Non-pigmented ciliary epithelial cell (primary cell): ENCODE measurements around the gene OBSL1.

Source experiments
- DNase-seq: peaks from one replicate; pipeline ENCODE4 v3.0.0-alpha.2; 2010; ENCODE audit warnings: low read depth

OBSL1 gene

DNA sequence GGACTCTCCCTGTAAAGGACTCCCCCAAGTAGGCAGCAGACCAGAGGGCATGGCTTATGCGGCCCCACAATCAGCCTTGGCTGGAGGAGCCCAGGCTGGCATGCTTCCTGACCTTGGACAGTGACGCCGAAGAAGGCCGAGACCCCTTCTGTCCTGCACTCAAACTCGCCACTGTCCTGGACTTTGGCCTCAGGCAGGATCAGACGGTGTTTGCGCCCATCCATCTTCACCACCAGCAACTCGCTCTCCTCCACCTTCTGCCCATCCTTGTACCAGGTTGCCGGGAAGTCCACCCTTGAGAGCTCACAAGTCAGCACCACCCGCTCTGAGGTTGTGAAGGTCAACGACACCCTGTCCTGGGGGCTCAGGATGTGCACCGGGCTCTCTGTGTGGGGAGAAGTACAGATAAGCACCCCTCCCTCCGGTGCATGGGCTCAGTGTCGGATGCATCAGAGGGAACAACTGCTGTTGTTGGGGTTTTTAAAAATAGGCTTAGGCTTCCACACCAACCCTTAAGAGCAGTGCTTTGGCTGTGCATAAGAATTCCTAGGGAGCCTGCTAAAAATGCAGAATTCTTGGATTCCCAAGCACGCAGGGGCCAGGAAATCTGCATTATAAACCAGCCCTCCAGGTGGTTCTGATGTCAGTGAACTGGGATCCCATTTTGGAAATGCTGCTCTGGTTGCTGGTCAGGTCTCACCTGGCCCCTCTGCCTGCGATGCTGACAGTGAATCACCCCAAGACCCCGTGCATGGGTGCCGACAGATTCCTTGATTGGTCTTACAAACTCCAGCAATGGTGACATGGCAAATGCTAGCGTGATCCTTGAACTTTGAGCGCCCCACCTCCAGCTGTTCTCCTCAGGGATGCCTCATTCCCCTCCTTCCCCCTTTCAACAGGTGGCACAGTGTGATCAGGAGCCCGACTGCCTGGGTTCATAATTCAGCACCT is 5.9 kb downstream of the OBSL1 start:
- no peak for DNase-seq

- no peak for DNase-seq
Measured at GRCh38 chr2:219563271-219563928, 7.9 kb downstream of the OBSL1 start.

DNA sequence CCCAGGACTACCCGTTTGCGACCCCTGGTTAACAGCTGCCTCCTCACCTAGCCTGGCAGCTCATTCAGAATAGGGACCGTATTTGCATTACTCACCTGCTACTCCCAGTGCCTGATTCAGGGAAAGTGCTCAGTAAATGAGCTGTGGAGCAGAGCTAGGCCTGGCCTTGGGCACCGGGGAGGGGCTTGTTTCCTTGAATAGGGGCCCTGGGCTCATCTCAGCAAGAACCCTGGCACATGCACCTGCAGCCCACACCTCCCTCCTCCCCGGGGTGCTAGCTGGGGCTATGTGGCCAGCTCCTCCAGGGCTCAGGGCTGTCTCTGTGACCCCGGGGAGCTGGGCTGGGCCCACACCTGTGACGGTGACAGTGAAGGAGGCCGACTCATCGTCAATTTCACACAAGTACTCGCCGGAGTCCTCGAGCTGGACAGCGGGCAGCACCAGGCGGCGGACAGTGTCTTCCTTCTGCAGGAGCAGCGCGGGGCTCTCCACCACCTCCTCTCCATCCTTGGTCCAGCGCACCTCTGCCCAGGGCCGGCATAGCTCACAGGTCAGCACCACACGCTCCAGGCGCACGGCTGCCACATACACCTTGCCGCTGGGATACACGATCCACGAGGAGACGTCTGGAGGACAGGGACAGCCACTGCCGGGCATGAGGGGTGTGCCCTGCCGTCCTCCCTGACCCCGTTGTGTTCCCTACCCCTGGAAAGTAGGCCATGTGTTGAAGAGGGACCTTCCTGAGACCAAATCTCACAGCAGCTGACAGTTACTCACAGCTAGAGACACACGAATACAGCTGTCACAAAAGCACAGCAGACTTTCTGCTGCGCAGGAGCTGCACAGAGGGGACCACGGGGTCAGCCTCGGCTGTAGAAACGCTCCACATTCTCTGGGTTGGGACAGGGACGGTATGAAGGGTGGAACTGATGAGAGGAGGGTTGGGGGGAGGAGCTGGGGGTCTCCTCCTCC is 9.0 kb downstream of the OBSL1 start:
- DNase-seq: no peak

- no peak for DNase-seq
Measured at GRCh38 chr2:219561179-219562048, 9.9 kb downstream of the OBSL1 start.

DNA sequence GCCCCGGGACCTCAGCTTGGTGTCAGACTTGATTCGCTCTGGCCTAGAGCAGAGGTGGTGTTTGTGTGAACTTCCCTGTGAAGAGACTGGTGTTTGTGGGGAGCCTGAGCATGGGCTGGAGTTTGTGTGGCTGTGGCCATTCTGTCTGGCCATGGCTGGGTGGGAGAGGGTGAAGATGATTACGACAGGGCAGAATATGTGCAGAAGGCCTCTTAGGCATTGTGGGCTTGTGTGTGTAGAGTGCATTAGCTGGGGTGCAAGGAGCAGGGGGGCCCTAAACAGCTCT is 10.5 kb downstream of the OBSL1 start:
- DNase-seq: no peak

- DNase-seq: no peak
Measured at GRCh38 chr2:219560037-219560892, 11.1 kb downstream of the OBSL1 start.

- no peak for DNase-seq
Measured at GRCh38 chr2:219559156-219559915, 12.0 kb downstream of the OBSL1 start.

- no peak for DNase-seq
Measured at GRCh38 chr2:219557791-219558785, 13.3 kb downstream of the OBSL1 start.

GRCh38 chr2:219557320-219557719 is 14.0 kb downstream of the OBSL1 start:
- no peak for DNase-seq

DNA sequence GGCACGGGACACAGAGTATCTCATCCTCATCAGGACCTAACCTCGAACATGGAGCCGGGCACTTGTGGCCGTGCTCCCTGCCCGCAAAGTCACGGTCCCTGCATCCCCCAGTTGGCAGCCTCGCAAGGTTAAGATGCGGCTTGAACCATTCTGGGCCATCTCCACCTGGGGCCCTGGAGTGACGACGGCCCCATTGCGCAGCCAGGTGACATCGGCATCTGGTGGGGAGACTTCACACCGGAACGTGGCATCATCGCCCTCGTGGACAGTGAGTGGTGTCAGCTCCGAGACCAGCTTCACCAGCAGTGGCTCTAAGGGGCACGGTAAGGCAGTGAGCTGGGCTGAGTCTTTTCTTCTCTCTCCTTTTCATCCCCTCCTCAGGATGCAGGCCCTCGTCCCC is 14.9 kb downstream of the OBSL1 start:
- no peak for DNase-seq

DNA sequence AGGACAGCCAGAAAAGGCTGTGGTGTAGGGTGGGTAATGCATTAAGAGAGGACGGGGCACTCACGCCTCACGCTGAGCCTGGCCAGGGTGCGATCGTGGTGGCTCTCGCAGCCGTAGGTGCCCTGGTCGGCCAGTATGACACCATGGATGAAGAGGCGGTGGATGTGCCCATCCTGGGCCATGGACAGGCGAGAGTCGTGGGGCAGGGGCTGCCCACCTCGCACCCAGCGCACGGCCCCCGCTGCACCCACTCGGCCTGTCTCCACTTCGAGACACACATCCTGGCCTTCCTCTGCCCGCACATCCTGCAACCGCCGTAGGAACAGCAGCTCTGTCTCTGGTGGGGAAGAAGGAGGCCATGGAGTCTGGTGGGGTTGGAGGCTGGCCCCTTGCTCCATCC is 15.4 kb downstream of the OBSL1 start:
- DNase-seq: no peak

GRCh38 chr2:219554350-219554749 is 17.0 kb downstream of the OBSL1 start:
- DNase-seq: no peak

GRCh38 chr2:219553463-219553963 is 17.8 kb downstream of the OBSL1 start:
- no peak for DNase-seq

- no peak for DNase-seq
Measured at GRCh38 chr2:219553168-219553417, 18.2 kb downstream of the OBSL1 start.

GRCh38 chr2:219552382-219553167 is 18.8 kb downstream of the OBSL1 start:
- DNase-seq: no peak

GRCh38 chr2:219551441-219552381 is 19.6 kb downstream of the OBSL1 start:
- no peak for DNase-seq

GRCh38 chr2:219549619-219550018 is 21.7 kb downstream of the OBSL1 start:
- no peak for DNase-seq
